ENCODE measurements around the gene DDX4. TPM values are rescaled to one million over a fixed set of nuclear protein-coding genes. Genes with fewer than 3 reads are reported as not detected.

Gene DDX4
- not detected in 2 replicates for total RNA-seq

GRCh38 chr5:55737793-55738192, at the start of gene DDX4:
TSS of gene DDX4 (plus strand) at chr5:55738061. CDS start at chr5:55738964, 903 bp downstream.

GRCh38 chr5:55712023-55712859, 25.6 kb upstream of the DDX4 start, which contains the start of gene SLC38A9:
TSS of gene SLC38A9 (minus strand) at chr5:55712324. CDS start at chr5:55697958, 14,366 bp downstream.

GRCh38 chr5:55850839-55851674, 113.2 kb downstream of the DDX4 start, which contains the start of gene IL31RA:
TSS of gene IL31RA (plus strand) at chr5:55851357. CDS start at chr5:55851571, 214 bp downstream.

Other genes with a start within 250 kb of the DDX4 start
- 53.6 and 68.2 TPM in 2 replicates for gene PLPP1, start 203.1 kb upstream of the DDX4 start, total RNA-seq
- gene SLC38A9, start 25.7 kb upstream of the DDX4 start, total RNA-seq = 12.7 and 15.6 TPM in 2 replicates
- 1.1 and 2.3 TPM in 2 replicates for gene IL31RA, start 113.3 kb downstream of the DDX4 start, total RNA-seq

Data from myometrial cell (primary cell).